IMR-90 (cell line): ENCODE data around the gene ZFYVE21. TPM values are rescaled to one million over a fixed set of nuclear protein-coding genes. Genes with fewer than 3 reads are reported as not detected.

Source experiments
- ATAC-seq: fragments of 200-7000 bp; cut with Tn5 transposase; 2 replicates; pipeline ENCODE4 v1.9.1; 2020; ENCODE audit warnings: low read depth, mild to moderate bottlenecking, moderate library complexity
- BruUV-seq: library from RNA; stranded (reverse); fragments of 400-500 nt; replicated peaks from 2 replicates; lab custom pipeline; 2021; lab: Mats Ljungman, UMichigan
- CTCF ChIA-PET: fragments of 300-600 bp; formaldehyde crosslinking; extraction: SDS; loops from one replicate; lab custom pipeline; 2021; ENCODE audit warnings: antibody characterized with exemption; lab: Yijun Ruan, JAX
- POLR2A ChIA-PET: fragments of 300-600 bp; sonication (Branson Sonifier 250); formaldehyde crosslinking; loops from one replicate; lab custom pipeline; 2022; ENCODE audit warnings: antibody characterized with exemption; ENCODE audit not compliant: unreplicated experiment; lab: Charles Lee
- DNase-seq: peaks from one replicate; pipeline ENCODE4 v3.0.0; 2013
- H2AFZ ChIP-seq: replicated peaks from 2 replicates; pipeline ENCODE3; 2013; ENCODE audit warnings: low read length, mild to moderate bottlenecking; ENCODE audit not compliant: poor library complexity
- H2AK5ac ChIP-seq: 2 replicates; pipeline ENCODE4 v1.6.1; 2013; ENCODE audit warnings: low read depth, low read length, inconsistent platforms
- H2AK9ac ChIP-seq: replicated peaks from 2 replicates; pipeline ENCODE3; 2013; ENCODE audit warnings: mild to moderate bottlenecking, low read depth, low read length, moderate library complexity; ENCODE audit not compliant: poor library complexity
- H2BK120ac ChIP-seq: 2 replicates; pipeline ENCODE4 v1.6.1; 2013; ENCODE audit warnings: low read depth, low read length, inconsistent platforms
- H2BK15ac ChIP-seq: 3 replicates; pipeline ENCODE4 v1.6.1; 2013; ENCODE audit warnings: low read depth, low read length, inconsistent platforms
- H2BK20ac ChIP-seq: 2 replicates; pipeline ENCODE4 v1.6.1; 2013; ENCODE audit warnings: low read depth, mild to moderate bottlenecking, inconsistent platforms, low read length, moderate library complexity
- H2BK5ac ChIP-seq: 2 replicates; pipeline ENCODE4 v1.6.1; 2013; ENCODE audit warnings: mild to moderate bottlenecking, low read depth, low read length, inconsistent platforms; ENCODE audit not compliant: poor library complexity, severe bottlenecking
- H3K14ac ChIP-seq: replicated peaks from 2 replicates; pipeline ENCODE4 v1.6.1; 2013; ENCODE audit warnings: low read depth, low read length, inconsistent platforms
- H3K18ac ChIP-seq: 2 replicates; pipeline ENCODE4 v1.6.1; 2013; ENCODE audit warnings: low read depth, low read length, control low read depth
- H3K23ac ChIP-seq: 2 replicates; pipeline ENCODE4 v1.6.1; 2013; ENCODE audit warnings: low read depth, low read length, inconsistent platforms
- H3K27ac ChIP-seq: 2 replicates; pipeline ENCODE4 v1.5.1; 2013; ENCODE audit warnings: mild to moderate bottlenecking, control low read depth, low read length; ENCODE audit not compliant: insufficient read depth
- H3K27me3 ChIP-seq: 2 replicates; pipeline ENCODE4 v1.6.1; 2013; ENCODE audit warnings: low read length; ENCODE audit not compliant: control insufficient read depth, insufficient read depth
- H3K36me3 ChIP-seq: 2 replicates; pipeline ENCODE4 v1.6.1; 2013; ENCODE audit warnings: low read length, mixed read lengths; ENCODE audit not compliant: control insufficient read depth, insufficient read depth
- H3K4ac ChIP-seq: 2 replicates; pipeline ENCODE4 v1.6.1; 2013; ENCODE audit warnings: low read depth, low read length, inconsistent platforms
- H3K4me1 ChIP-seq: 2 replicates; pipeline ENCODE4 v1.6.1; 2013; ENCODE audit warnings: low read length, mixed read lengths; ENCODE audit not compliant: control insufficient read depth, insufficient read depth
- H3K4me2 ChIP-seq: 2 replicates; pipeline ENCODE4 v1.6.1; 2013; ENCODE audit warnings: low read depth, mild to moderate bottlenecking, control low read depth, low read length, moderate library complexity
- H3K4me3 ChIP-seq: 2 replicates; pipeline ENCODE4 v1.5.1; 2013; ENCODE audit warnings: low read depth, mild to moderate bottlenecking, control low read depth, low read length, moderate library complexity; ENCODE audit not compliant: insufficient read depth
- H3K56ac ChIP-seq: 2 replicates; pipeline ENCODE4 v1.6.1; 2013; ENCODE audit warnings: low read length, inconsistent platforms; ENCODE audit not compliant: insufficient read depth; ENCODE audit errors: extremely low read depth
- H3K79me1 ChIP-seq, 2 experiments: 2 replicates each; pipeline ENCODE4 v1.6.1; 2013; ENCODE audit warnings: low read length in 2 of 2, inconsistent platforms in 1 of 2, low read depth in 1 of 2
- H3K9ac ChIP-seq: 2 replicates; pipeline ENCODE4 v1.6.1; 2013; ENCODE audit warnings: low read depth, low read length, control low read depth
- H3K9me1 ChIP-seq: 2 replicates; pipeline ENCODE4 v1.6.1; 2013; ENCODE audit warnings: low read length, inconsistent platforms; ENCODE audit not compliant: insufficient read depth
- H3K9me3 ChIP-seq: 2 replicates; pipeline ENCODE4 v1.6.1; 2013; ENCODE audit warnings: low read length; ENCODE audit not compliant: control insufficient read depth, insufficient read depth
- H4K20me1 ChIP-seq: 2 replicates; pipeline ENCODE4 v1.6.1; 2013; ENCODE audit warnings: low read length, inconsistent platforms; ENCODE audit not compliant: insufficient read depth
- H4K5ac ChIP-seq: 2 replicates; pipeline ENCODE4 v1.6.1; 2013; ENCODE audit warnings: mild to moderate bottlenecking, low read depth, low read length, control low read depth
- H4K8ac ChIP-seq, 2 experiments: 2 replicates each; pipeline ENCODE4 v1.6.1; 2013; ENCODE audit warnings: low read depth in 2 of 2, low read length in 2 of 2, control low read depth in 1 of 2, inconsistent platforms in 1 of 2
- H4K91ac ChIP-seq: 2 replicates; pipeline ENCODE4 v1.6.1; 2013; ENCODE audit warnings: low read depth, low read length, inconsistent platforms; ENCODE audit not compliant: insufficient read depth
- BHLHE40 ChIP-seq: fragments of 150-350 bp; IDR thresholded peaks from 2 replicates; pipeline ENCODE4 v1.6.1; 2016; ENCODE audit warnings: mild to moderate bottlenecking, low read depth, low read length
- CEBPB ChIP-seq: IDR thresholded peaks from 2 replicates; pipeline ENCODE4 v1.6.1; 2012; ENCODE audit warnings: low read depth, low read length, improper control_type of control experiment
- CHD1 ChIP-seq: IDR thresholded peaks from 2 replicates; pipeline ENCODE4 v1.6.1; 2012; ENCODE audit warnings: low read depth, low read length, improper control_type of control experiment
- FOS ChIP-seq: fragments of 150-350 bp; IDR thresholded peaks from 2 replicates; pipeline ENCODE4 v1.6.1; 2016; ENCODE audit warnings: low read depth, low read length
- MAFK ChIP-seq: IDR thresholded peaks from 2 replicates; pipeline ENCODE4 v1.6.1; 2012; ENCODE audit warnings: low read depth, low read length, improper control_type of control experiment
- MAZ ChIP-seq: IDR thresholded peaks from 2 replicates; pipeline ENCODE4 v1.6.1; 2012; ENCODE audit warnings: low read depth, mild to moderate bottlenecking, low read length, improper control_type of control experiment, moderate library complexity, borderline replicate concordance
- MXI1 ChIP-seq: IDR thresholded peaks from 2 replicates; pipeline ENCODE4 v1.6.1; 2012; ENCODE audit warnings: low read depth, mild to moderate bottlenecking, low read length, moderate library complexity, borderline replicate concordance
- NFE2L2 ChIP-seq: fragments of 150-350 bp; IDR thresholded peaks from 2 replicates; pipeline ENCODE4 v1.6.1; 2016; ENCODE audit warnings: low read depth, mild to moderate bottlenecking, low read length
- POLR2A ChIP-seq: IDR thresholded peaks from 2 replicates; pipeline ENCODE4 v1.6.1; 2012; ENCODE audit warnings: mild to moderate bottlenecking, low read depth, low read length
- RAD21 ChIP-seq: IDR thresholded peaks from 2 replicates; pipeline ENCODE4 v1.6.1; 2012; ENCODE audit warnings: low read length, improper control_type of control experiment
- RFX5 ChIP-seq: IDR thresholded peaks from 2 replicates; pipeline ENCODE4 v1.8.0; 2012; ENCODE audit warnings: low read depth, mild to moderate bottlenecking, low read length, moderate library complexity
- SMC3 ChIP-seq: fragments of 150-350 bp; IDR thresholded peaks from 2 replicates; pipeline ENCODE4 v1.6.1; 2016; ENCODE audit warnings: low read depth, mild to moderate bottlenecking, antibody characterized with exemption, low read length, moderate library complexity
- WGBS, 2 experiments: methylation state at CpG; one replicate each; pipeline versions ENCODE4 v1.1.5 to v1.1.7; 2013; ENCODE audit warnings: missing lambda C conversion rate in 2 of 2; ENCODE audit not compliant: insufficient read length in 1 of 2; ENCODE audit errors: extremely low coverage in 2 of 2; 5-methylcytosine and 5-hydroxymethylcytosine counted together
- dilution Hi-C: fragments of 300-500 bp; cut with HindIII; formaldehyde crosslinking; loops from one replicate; pipeline ENCODE4 v1.14.3; 2018; ENCODE audit warnings: low sequenced_read_pairs; ENCODE audit not compliant: unreplicated experiment
- in situ Hi-C: fragments of 300-500 bp; cut with MboI; formaldehyde crosslinking; loops from 3 replicates; pipeline ENCODE4 v1.14.3; 2019; ENCODE audit warnings: low sequenced_read_pairs, inconsistent platforms, mixed read lengths
- intact Hi-C: fragments of 100-400 bp; cut with micrococcal nuclease; formaldehyde crosslinking; loops from 2 replicates; pipeline ENCODE4 v1.10.0; 2022
- polyA plus RNA-seq, 3 experiments: library from polyadenylated mRNA; depleted of rRNA; stranded (reverse); fragments of >200 nt; gene quantifications; 2 replicates each; pipeline ENCODE4 v1.2.3, GENCODE V29; 2012; ENCODE audit warnings: low replicate concordance in 1 of 3
- total RNA-seq: library from RNA; depleted of rRNA; stranded (reverse); fragments of >200 nt; gene quantifications from 2 replicates; pipeline ENCODE4 v1.2.3, GENCODE V29; 2012
- TF ChIP-seq, protein P1 (sequence below): conservative IDR thresholded peaks from 2 replicates; pipeline ENCODE4 v1.5.1; 2012; ENCODE audit warnings: mild to moderate bottlenecking, low read depth, low read length, improper control_type of control experiment

The ZFYVE21 gene
- total and polyA plus RNA-seq, 2 of the 4 experiments (the other 2 are of a cell fraction), result 41.2 to 89.2 TPM

DNA sequence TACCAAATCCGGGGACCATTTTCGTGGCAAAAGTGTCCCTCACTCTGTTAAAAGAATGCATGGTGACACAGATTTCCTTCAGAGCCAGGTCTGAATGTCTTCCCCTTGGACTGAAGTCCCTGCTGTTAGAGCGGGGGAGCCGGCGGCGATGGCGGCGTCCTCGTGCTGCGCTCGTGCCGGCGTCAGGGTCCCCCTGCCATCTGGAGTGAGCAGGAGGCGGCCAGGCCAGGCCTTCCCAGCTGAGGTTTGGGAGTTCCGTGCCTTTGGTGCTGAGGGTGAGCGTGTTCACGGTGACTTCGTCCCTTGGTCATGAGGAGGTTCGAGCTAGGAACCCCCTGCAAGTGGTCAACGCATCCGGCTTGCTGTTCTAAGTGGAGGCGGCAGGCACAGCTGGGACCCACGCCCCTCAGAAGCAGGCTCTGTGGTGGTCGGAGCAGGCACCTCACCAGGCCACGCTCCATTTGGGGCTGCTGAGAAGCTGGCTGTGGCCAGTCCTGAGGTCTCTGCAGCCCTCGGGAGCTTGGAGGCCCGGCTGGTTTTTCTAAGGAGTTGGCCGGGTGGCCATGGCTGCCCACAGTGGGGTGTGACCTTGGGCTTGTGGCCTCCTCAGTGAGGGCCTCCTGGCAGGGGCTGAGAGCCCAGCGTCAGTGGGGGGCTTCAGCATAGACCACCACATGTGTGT lies 9.5 kb downstream of the ZFYVE21 start:
- dilution Hi-C loops (no loop called here), in situ Hi-C loops (no loop called here), intact Hi-C loops (no loop called here)
- no peak overlapping the region for H2AK9ac ChIP-seq
- no peak overlapping the region for H3K18ac ChIP-seq
- WGBS, 2 experiments, result 97% methylated on average over 14 of the region's 29 CpGs; no CpG with 5 or more reads in 1 of the 2 experiments
- no peak overlapping the region for H2BK120ac ChIP-seq
- H3K79me1 ChIP-seq, result peaks cover 14 to 48% of the 10 kb centered on the region in 2 experiments
- no peak overlapping the region for H3K27ac ChIP-seq
- ChIA-PET CTCF (no interaction called here), POLR2A (no interaction called here)
- no peak for DNase-seq
- H2AK5ac ChIP-seq, result no peak overlapping the region
- H3K9me1 ChIP-seq, result peaks cover 10% of the 10 kb centered on the region
- no peak overlapping the region for H2BK20ac ChIP-seq
- H2BK15ac ChIP-seq, result no peak overlapping the region
- no peak overlapping the region for H3K56ac ChIP-seq
- ATAC-seq, result no peak
- BruUV-seq, result no TSS peak
- no peak for TF ChIP-seq RFX5
- TF ChIP-seq CHD1, result no peak
- TF ChIP-seq CEBPB, result no peak
- no peak for TF ChIP-seq MAZ
- no peak for TF ChIP-seq SMC3
- TF ChIP-seq RAD21, result no peak
- TF ChIP-seq, protein P1, sequence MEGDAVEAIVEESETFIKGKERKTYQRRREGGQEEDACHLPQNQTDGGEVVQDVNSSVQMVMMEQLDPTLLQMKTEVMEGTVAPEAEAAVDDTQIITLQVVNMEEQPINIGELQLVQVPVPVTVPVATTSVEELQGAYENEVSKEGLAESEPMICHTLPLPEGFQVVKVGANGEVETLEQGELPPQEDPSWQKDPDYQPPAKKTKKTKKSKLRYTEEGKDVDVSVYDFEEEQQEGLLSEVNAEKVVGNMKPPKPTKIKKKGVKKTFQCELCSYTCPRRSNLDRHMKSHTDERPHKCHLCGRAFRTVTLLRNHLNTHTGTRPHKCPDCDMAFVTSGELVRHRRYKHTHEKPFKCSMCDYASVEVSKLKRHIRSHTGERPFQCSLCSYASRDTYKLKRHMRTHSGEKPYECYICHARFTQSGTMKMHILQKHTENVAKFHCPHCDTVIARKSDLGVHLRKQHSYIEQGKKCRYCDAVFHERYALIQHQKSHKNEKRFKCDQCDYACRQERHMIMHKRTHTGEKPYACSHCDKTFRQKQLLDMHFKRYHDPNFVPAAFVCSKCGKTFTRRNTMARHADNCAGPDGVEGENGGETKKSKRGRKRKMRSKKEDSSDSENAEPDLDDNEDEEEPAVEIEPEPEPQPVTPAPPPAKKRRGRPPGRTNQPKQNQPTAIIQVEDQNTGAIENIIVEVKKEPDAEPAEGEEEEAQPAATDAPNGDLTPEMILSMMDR, result no peak
- TF ChIP-seq BHLHE40, result no peak
- no peak for TF ChIP-seq NFE2L2
- TF ChIP-seq FOS, result no peak
- TF ChIP-seq POLR2A, result no peak
- no peak for TF ChIP-seq MAFK
- TF ChIP-seq MXI1, result no peak
- H3K4ac ChIP-seq, result no peak overlapping the region
- no peaks in the 10 kb centered on the region for H3K4me1 ChIP-seq
- H3K4me2 ChIP-seq, result no peak overlapping the region
- no peak overlapping the region for H4K91ac ChIP-seq
- H4K5ac ChIP-seq, result no peak overlapping the region
- no peak overlapping the region for H4K8ac ChIP-seq
- H3K27me3 ChIP-seq, result no peaks in the 10 kb centered on the region
- H2AFZ ChIP-seq, result no peak overlapping the region
- H4K20me1 ChIP-seq, result peaks cover 59% of the 10 kb centered on the region
- H3K4me3 ChIP-seq, result no peak overlapping the region
- no peak overlapping the region for H2BK5ac ChIP-seq
- no peak overlapping the region for H3K9ac ChIP-seq
- H3K23ac ChIP-seq, result no peak overlapping the region
- peaks cover 25% of the 10 kb centered on the region for H3K36me3 ChIP-seq
- no peaks in the 10 kb centered on the region for H3K9me3 ChIP-seq
- H3K14ac ChIP-seq, result no peak overlapping the region
